Mucosa of descending colon (tissue), 3 donors: ENCODE measurements around the gene SLC5A10. TPM values are rescaled to one million over a fixed set of nuclear protein-coding genes. Genes with fewer than 3 reads are reported as not detected.
"Not testable (repeated sequence)": the region's sequence is repeated elsewhere in the genome, so short reads cannot be mapped to it uniquely, and the experiment has no call there.

ENCODE experiments used
- ATAC-seq: fragments of 200-7000 bp; cut with Tn5 transposase; one replicate; pipeline ENCODE4 v1.9.1; 2020; ENCODE audit warnings: mild to moderate bottlenecking, moderate library complexity
- DNase-seq, 3 donors: peaks; one replicate each; pipeline ENCODE4 v3.0.0-alpha.2; 2020
- H3K36me3 ChIP-seq: fragments of 200-600 bp; one replicate; pipeline ENCODE4 v1.8.0; 2021; ENCODE audit warnings: low read depth, mild to moderate bottlenecking
- H3K4me1 ChIP-seq: fragments of 200-600 bp; one replicate; pipeline ENCODE4 v1.8.0; 2021; ENCODE audit warnings: low read depth, mild to moderate bottlenecking
- H3K4me3 ChIP-seq: fragments of 200-600 bp; one replicate; pipeline ENCODE4 v1.8.0; 2021; ENCODE audit warnings: mild to moderate bottlenecking
- H3K9me3 ChIP-seq: fragments of 200-600 bp; one replicate; pipeline ENCODE4 v1.8.0; 2021; ENCODE audit warnings: mild to moderate bottlenecking
- intact Hi-C, 2 donors: fragments of 100-400 bp; cut with DNase I in 1 of 2; cut with micrococcal nuclease in 1 of 2; formaldehyde crosslinking; loops; one replicate each; pipeline versions ENCODE4 v1.11.0 to v1.11.1; 2022; cut with DNase I, micrococcal nuclease
- total RNA-seq, 3 donors: library from RNA; stranded (reverse); fragmentation: NEBNext Ultra II Directional in 2 of 3; extraction: Animal tissue kit (Norgen Biotek cat#: 25700) in 2 of 3; gene quantifications; one replicate each; pipeline versions ENCODE4 v1.2.1 to v1.2.4, GENCODE V29; 2021 to 2023
- TF ChIP-seq, protein P1 (sequence below): fragments of 200-600 bp; IDR thresholded peaks from one replicate; pipeline ENCODE4 v1.8.0; 2022; ENCODE audit warnings: antibody characterized with exemption, mild to moderate bottlenecking
- donor health status: DM: no; HTN: no; CAD: no; lungs with moderate emphysema.
- donor health status: DM: no; HTN: no; CAD: no.
- donor health status: DM: no; HTN: yes; CAD: no.

SLC5A10 gene
- total RNA-seq, 3 donors from 2014 or later = 0.12 TPM; not detected in 2

DNA sequence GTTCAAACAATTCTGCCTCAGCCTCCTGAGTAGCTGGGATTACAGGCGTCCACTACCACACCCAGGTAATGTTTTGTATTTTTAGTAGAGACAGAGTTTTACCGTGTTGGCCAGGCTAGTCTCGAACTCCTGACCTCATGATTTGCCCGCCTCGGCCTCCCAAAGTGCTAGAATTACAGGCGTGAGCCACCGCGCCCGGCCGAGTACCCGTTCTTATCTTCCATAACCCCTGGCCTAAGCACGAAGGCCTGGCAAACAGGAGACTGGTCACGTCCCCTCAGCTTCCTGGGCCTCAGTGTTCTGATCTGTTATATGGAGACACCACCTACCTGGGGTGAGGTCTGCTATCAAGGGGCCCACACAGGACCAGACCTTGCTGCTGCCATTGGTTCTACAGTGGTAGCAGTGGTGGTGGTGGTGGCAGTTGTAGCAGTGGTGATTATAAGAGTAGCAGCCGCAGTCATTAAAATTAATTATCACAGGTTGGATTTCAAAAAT is 1.3 kb downstream of the SLC5A10 start:
- TF ChIP-seq, protein P1, sequence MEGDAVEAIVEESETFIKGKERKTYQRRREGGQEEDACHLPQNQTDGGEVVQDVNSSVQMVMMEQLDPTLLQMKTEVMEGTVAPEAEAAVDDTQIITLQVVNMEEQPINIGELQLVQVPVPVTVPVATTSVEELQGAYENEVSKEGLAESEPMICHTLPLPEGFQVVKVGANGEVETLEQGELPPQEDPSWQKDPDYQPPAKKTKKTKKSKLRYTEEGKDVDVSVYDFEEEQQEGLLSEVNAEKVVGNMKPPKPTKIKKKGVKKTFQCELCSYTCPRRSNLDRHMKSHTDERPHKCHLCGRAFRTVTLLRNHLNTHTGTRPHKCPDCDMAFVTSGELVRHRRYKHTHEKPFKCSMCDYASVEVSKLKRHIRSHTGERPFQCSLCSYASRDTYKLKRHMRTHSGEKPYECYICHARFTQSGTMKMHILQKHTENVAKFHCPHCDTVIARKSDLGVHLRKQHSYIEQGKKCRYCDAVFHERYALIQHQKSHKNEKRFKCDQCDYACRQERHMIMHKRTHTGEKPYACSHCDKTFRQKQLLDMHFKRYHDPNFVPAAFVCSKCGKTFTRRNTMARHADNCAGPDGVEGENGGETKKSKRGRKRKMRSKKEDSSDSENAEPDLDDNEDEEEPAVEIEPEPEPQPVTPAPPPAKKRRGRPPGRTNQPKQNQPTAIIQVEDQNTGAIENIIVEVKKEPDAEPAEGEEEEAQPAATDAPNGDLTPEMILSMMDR = no peak
- intact Hi-C loops = no loop called here
- Histone ChIP-seq H3K9me3 (no peaks in the 10 kb centered on the region), H3K36me3 (no peaks in the 10 kb centered on the region), H3K4me1 (no peaks in the 10 kb centered on the region), H3K4me3 (no peak overlapping the region)
- ATAC-seq (no peak), DNase-seq (peak in 1 of 3 donors; percentile 24)

GRCh38 chr17:18954321-18954720 is 2.4 kb downstream of the SLC5A10 start:
- H3K4me1 ChIP-seq = no peaks in the 10 kb centered on the region
- no peaks in the 10 kb centered on the region for H3K36me3 ChIP-seq
- intact Hi-C loops = no loop called here
- DNase-seq (peak in 1 of 3 donors; percentile 15), ATAC-seq (no peak)
- H3K4me3 ChIP-seq = no peak overlapping the region
- H3K9me3 ChIP-seq = no peaks in the 10 kb centered on the region
- TF ChIP-seq, protein P1 = no peak

GRCh38 chr17:18955009-18955408 is 3.0 kb downstream of the SLC5A10 start:
- no peak overlapping the region for H3K4me3 ChIP-seq
- DNase-seq (peak in 1 of 3 donors; percentile 7), ATAC-seq (no peak)
- intact Hi-C loops = no loop called here
- H3K9me3 ChIP-seq = no peaks in the 10 kb centered on the region
- H3K4me1 ChIP-seq = no peaks in the 10 kb centered on the region
- TF ChIP-seq, protein P1 = no peak
- H3K36me3 ChIP-seq = no peaks in the 10 kb centered on the region

DNA sequence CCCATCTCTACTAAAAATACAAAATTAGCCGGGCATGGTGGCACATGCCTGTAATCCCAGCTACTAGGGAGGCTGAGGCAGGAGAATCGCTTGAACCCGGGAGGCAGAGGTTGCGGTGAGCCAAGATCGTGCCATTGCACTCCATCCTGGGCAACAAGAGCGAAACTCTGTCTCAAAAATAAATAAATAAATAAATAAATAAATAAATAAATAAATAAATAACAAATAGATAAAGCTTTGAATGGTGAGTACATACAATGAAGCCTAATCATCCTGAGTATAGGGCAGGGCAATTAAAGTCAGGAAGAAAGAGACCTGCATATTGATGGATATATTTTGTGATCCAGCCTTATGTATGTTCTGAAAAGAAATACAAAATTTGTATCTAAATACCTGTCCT is 4.1 kb downstream of the SLC5A10 start:
- H3K4me1 ChIP-seq, DNase-seq, ATAC-seq, H3K4me3 ChIP-seq, H3K36me3 ChIP-seq, intact Hi-C loops, H3K9me3 ChIP-seq: not testable (repeated sequence)

- ATAC-seq (no peak), DNase-seq (no peak)
- no peaks in the 10 kb centered on the region for H3K9me3 ChIP-seq
- TF ChIP-seq, protein P1 = no peak
- intact Hi-C loops = no loop called here
- H3K4me3 ChIP-seq = no peak overlapping the region
- H3K36me3 ChIP-seq = no peaks in the 10 kb centered on the region
- H3K4me1 ChIP-seq = peaks cover 3% of the 10 kb centered on the region
Measured at GRCh38 chr17:18956581-18956980, 4.6 kb downstream of the SLC5A10 start.

- H3K9me3 ChIP-seq = no peaks in the 10 kb centered on the region
- TF ChIP-seq, protein P1 = no peak
- no peak overlapping the region for H3K4me3 ChIP-seq
- no peaks in the 10 kb centered on the region for H3K36me3 ChIP-seq
- peaks cover 3% of the 10 kb centered on the region for H3K4me1 ChIP-seq
- no peak for ATAC-seq
- DNase-seq = no peak
- intact Hi-C loops = no loop called here
Measured at GRCh38 chr17:18957831-18958230, 5.9 kb downstream of the SLC5A10 start.
